HG03045 (cell line): ENCODE results near the gene HS1BP3.

Experiments used
- ATAC-seq: cut with Tn5 transposase; IDR thresholded peaks from one replicate; pipeline ENCODE4 v1.9.1; 2021; ENCODE audit warnings: mild to moderate bottlenecking, moderate library complexity; ENCODE audit not compliant: unreplicated experiment

The HS1BP3 gene

GRCh38 chr2:20618886-20619521, 31.9 kb downstream of the HS1BP3 start:
- no peak for ATAC-seq

DNA sequence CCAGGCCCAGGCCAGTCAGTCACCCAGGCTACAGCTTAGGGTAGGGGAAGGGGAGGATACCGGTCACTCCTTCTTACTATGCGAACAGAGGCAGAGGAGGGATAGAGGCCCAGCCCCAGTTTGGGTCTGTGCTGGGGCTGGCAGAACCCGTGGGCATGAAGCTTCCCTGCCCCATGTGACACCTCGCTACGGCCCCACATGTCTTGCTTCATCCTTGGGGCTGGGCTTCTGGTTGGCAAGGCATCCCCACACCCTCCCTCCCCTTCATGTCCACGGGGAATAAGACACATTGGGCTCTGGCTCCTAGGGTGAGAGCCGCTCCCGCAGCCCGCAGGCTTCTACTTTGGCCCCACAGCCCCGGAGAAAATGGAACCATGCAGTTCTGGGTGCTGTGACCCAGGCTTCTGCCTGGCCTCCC, 32.4 kb downstream of the HS1BP3 start:
- ATAC-seq: no peak

DNA sequence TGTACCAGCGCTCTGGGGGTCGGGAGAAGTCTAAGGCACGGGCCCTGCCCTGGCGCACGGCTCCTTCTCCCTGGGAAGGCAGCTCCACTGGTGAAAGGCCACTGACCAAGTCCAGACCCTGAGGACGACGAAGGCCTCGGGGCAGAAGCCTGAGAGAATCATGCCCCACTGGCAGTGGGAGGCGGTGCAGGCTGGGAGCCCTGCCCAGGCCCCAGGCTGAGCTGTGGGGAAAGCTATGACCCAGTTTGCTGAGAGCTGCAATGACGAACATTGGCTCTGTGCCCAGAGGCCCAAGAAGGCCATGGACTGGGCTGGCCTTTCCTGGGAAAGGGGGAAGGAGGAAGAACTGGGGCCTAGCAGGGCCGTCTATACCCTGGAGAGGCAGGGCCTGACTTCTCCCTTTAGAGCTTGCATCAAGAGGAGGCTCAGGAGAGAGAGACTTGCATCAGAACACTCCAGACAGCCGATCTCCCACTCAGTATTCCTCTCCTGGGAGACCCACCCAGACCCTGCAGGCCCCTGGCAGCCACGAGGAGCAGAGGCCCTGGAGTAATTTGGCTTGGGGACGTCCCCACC, 32.9 kb downstream of the HS1BP3 start:
- ATAC-seq: no peak

DNA sequence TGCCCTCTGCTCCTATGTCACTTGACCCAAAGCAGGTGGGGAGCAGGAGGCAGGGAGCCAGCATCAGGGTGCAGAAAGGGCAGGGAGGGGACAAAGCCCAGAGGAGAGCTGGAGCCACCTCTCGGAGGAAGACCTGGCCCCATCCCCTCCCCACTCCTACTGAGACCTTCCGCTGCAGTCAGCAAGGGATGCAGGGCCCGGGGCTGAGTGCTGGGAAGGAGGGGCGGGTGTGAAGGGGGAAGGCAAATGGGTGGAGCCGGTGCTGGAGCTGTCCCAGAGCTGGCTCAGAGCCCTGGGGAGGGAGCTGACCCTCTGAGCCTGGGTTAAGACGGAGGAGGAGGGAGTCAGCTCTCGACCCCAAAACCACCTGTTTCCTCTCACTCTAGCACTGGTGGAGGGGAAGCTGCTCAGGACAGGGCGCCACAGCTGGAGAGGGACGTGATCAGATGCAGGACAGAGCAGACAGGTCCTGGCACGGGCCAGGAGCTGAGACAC, 33.8 kb downstream of the HS1BP3 start:
- ATAC-seq: no peak

DNA sequence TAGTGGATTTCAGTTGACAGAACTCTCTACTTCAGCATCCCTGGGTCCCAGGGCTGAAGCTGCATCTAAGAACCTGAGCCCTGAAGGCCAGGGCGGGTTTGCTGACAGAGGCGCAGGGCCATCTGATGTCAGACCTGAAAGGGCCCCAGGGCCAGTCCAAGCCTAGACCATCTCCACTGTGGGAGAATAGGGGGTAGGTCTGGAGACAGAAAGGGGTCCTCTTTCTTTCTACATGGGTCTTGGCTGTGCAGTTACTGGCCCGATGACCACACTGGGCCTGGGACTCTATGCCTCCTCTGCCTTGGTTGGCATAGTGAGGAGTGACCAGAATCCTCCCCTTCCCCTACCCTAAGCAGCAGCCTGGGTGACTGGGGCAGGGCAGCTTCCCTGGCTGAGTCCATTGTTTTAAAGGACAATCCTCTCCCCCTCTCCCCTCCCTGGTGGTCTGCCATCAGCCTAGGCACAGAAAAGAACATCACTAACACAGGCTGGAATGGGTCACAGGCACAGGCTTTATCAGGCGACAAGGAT, 34.5 kb downstream of the HS1BP3 start:
- ATAC-seq: no peak

- no peak for ATAC-seq
These were observed 35.2 kb downstream of the HS1BP3 start for GRCh38 chr2:20615466-20616241.

- ATAC-seq: no peak
These were observed 35.8 kb downstream of the HS1BP3 start for GRCh38 chr2:20615068-20615465.

GRCh38 chr2:20614201-20615067, 36.5 kb downstream of the HS1BP3 start:
- ATAC-seq: no peak

GRCh38 chr2:20612925-20613916, 37.7 kb downstream of the HS1BP3 start:
- no peak for ATAC-seq

DNA sequence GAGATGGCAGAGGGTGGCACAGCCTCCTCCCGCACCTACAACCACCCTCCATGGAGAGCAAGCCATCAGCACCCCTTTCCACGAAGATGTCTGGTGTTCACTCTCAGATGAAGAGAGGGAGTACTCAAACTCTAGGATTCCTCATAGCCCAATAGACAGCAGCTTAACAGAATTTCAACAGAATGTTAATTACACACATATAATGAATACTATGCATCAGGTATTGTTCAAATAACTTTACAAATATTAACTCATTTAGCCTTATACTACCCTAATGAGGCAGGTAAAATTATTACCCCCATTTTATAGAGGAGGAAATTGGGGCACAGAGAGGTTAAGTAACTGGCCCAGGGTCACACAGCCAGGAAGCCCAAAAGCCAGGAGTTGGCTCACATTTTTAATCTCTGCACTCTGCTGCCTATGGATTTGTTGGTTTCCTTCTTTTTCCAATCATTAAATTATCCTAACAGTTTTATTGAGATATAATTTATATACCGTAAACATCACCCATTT, 39.0 kb downstream of the HS1BP3 start:
- ATAC-seq: no peak

DNA sequence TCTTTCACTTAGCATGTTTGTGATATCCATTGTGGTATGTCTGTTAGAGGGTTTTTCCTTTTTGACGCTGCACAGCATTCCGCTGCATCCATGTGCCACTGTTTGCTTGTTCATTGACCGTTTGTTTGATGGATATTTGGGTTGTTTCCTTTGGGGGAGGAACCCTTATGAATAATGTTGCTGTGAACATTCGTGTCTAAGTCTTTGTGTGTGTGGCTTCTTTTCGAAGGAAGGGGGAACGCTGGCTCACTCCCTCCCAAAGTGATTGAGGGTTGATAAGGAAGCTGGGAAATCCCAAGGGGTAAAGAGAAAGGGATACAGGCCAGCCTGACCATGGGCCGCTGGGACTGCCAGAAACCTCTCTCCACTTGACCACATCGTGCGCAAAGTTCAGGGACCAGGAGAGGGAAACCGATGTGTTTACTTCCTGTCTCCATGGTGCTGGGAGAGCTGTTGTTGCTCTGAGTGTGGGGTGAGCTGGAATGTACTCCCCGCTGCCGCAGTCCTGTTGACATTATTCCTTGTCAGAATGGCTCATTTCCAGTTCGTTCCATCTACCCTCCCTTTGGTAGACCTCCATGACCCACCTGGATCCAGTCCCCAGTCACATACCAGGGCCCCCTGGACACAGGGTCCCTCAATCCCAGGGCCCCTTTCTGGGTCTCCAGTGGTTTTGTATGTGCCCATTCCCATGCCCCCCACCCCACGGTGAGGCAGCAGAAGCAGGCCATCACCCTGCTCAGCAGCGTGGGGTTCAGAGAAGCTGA, 39.6 kb downstream of the HS1BP3 start:
- no peak for ATAC-seq

DNA sequence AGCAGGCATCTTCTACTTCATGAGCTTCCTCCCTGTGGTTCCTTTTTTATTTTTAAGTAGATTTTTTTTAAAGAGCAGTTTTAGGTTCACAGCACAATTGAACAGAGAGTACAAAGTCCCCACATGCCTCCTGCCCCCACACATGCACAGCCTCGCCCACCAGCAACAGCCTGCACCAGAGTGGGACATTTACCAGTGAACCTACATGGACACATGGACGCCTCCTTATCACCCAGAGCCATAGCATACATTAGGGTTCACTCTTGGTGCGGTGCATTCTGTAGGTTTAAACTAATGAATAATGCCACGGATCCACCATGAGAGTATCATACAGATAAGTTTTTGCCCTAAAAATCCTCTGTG, 40.9 kb downstream of the HS1BP3 start:
- ATAC-seq: no peak

GRCh38 chr2:20609349-20609994, 41.4 kb downstream of the HS1BP3 start:
- ATAC-seq: no peak

- no peak for ATAC-seq
These were observed 42.1 kb downstream of the HS1BP3 start for GRCh38 chr2:20608666-20609348.

DNA sequence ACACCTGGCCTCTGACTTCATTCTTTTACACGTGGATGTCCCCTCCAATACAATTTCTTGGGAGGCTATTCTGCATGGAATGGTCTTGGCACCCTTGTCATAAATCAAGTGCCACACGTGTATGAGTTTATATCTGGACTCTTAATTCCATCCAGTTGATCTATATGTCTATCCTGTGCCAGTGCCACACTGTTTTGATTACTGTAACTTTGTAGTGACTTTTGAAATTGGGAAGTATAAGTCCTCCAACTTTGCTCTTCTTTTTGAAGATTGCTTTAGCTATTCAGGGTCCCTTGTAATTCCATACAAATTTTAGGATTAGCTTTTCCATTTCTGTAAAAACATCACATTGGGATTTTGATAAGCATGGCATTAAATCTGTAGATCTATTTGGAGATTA, 43.5 kb downstream of the HS1BP3 start:
- no peak for ATAC-seq

- no peak for ATAC-seq
These were observed 44.7 kb downstream of the HS1BP3 start for GRCh38 chr2:20606198-20606597.

DNA sequence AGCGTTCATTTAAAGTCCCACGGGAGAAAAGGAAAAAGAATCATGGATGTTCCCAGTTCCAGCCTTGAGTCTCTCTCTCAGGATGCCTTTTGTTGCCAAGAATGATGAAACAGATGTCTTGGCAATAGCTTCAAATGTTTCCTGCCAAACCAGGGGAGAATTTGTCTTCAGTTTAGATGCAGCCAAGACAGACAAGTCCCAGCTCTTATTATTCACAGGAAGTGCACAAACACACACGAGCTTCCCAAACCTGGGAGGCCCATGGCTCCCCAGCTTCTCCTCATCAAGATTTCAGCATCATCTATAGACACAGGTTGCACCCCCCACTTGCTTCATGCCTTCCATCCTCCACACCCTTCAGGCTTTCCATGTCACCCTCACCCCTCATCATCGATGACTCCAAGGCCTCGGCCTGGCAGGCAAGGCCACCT, 45.9 kb downstream of the HS1BP3 start:
- no peak for ATAC-seq
